ENCODE results near the gene ANKRD33B. TPM values are rescaled to one million over a fixed set of nuclear protein-coding genes. Genes with fewer than 3 reads are reported as not detected.
"Not testable (repeated sequence)": the region's sequence is repeated elsewhere in the genome, so short reads cannot be mapped to it uniquely, and the experiment has no call there.

Gene ANKRD33B
- total RNA-seq, 1 experiment from 2014 or later: 6.9 TPM

- Histone ChIP-seq H2BK5ac (ENCODE audit: insufficient read length, low read length) (no peak overlapping the region), H3K9me3 (ENCODE audit: control insufficient read depth, low read depth, low read length) (no peaks in the 10 kb centered on the region), H3K4me1 (ENCODE audit: insufficient read depth, low read length) (no peaks in the 10 kb centered on the region; the same call in 1 of the 2 replicates), H4K8ac (replicated peaks; ENCODE audit: insufficient read length, low read depth, low read length) (no peak overlapping the region), H2AK5ac (ENCODE audit: insufficient read length, low read length) (no peak overlapping the region), H4K5ac (ENCODE audit: insufficient read length, low read depth, low read length) (no peak overlapping the region), H3T11ph (ENCODE audit: low read length) (no peak overlapping the region), H2BK120ac (ENCODE audit: low read depth, low read length, poor library complexity, severe bottlenecking) (no peak overlapping the region), H2AFZ (ENCODE audit: low read length) (no peak overlapping the region), H3K56ac (ENCODE audit: insufficient read length, low read depth, low read length) (no peak overlapping the region), H3K18ac (ENCODE audit: insufficient read length, low read depth, low read length) (no peak overlapping the region), H3K23ac (ENCODE audit: insufficient read length, low read depth, low read length) (no peak overlapping the region), H2BK12ac (ENCODE audit: insufficient read length, low read depth, low read length) (no peak overlapping the region), H3K23me2 (ENCODE audit: insufficient read length, low read depth, low read length, poor library complexity, severe bottlenecking) (no peaks in the 10 kb centered on the region), H3K79me2 (ENCODE audit: insufficient read depth, low read length) (no peaks in the 10 kb centered on the region), H2BK15ac (ENCODE audit: low read depth, low read length) (no peak overlapping the region), H4K91ac (ENCODE audit: insufficient read length, low read depth, low read length) (no peak overlapping the region), H3K4ac (ENCODE audit: low read depth, low read length) (no peak overlapping the region), H3K4me2 (ENCODE audit: insufficient read depth, insufficient read length, low read length) (no peak overlapping the region), H3K79me1 (ENCODE audit: insufficient read depth, low read depth, low read length, poor library complexity, severe bottlenecking) (no peaks in the 10 kb centered on the region), H3K27ac (ENCODE audit: insufficient read length, low read depth, low read length) (no peak overlapping the region), H3K9ac (ENCODE audit: extremely low read depth, insufficient read length, low read length) (no peak overlapping the region), H3K14ac (ENCODE audit: insufficient read depth, low read length) (peak overlapping the region; percentile 43; the same call in 1 of the 2 replicates), H4K20me1 (ENCODE audit: control insufficient read depth, insufficient read depth, insufficient read length) (no peaks in the 10 kb centered on the region), H2BK20ac (ENCODE audit: low read depth, low read length, poor library complexity, severe bottlenecking) (no peak overlapping the region), H3K27me3 (ENCODE audit: insufficient read depth, low read length) (no peaks in the 10 kb centered on the region)
- Mint-ChIP-seq H3K4me1 (peaks cover 13 to 25% of the 10 kb centered on the region in 2 experiments), H3K27me3 (ENCODE audit: low read depth) (no peaks in the 10 kb centered on the region; the same call in 1 of the 2 replicates), H3K4me3 (no peak overlapping the region), H3K27ac (no peak overlapping the region), H3K36me3 (ENCODE audit: insufficient read depth in 1 of 3, low read depth in 3 of 3) (no peaks in the 10 kb centered on the region), H3K9me3 (no peaks in the 10 kb centered on the region)
- WGBS (ENCODE audit: extremely low coverage, insufficient read length, low lambda C conversion rate): no CpG with 5 or more reads among the region's 13 CpGs
- no peak for TF ChIP-seq CTCF (conservative IDR thresholded peaks at IDR 0.05)
- no peak for DNase-seq
These were observed 99.8 kb downstream of the ANKRD33B start for GRCh38 chr5:10663489-10664179.

- not testable (repeated sequence) for H3K56ac ChIP-seq (ENCODE audit: insufficient read length, low read depth, low read length); H3K23ac ChIP-seq (ENCODE audit: insufficient read length, low read depth, low read length); H2BK20ac ChIP-seq (ENCODE audit: low read depth, low read length, poor library complexity, severe bottlenecking); H2AK5ac ChIP-seq (ENCODE audit: insufficient read length, low read length); H3K9me3 ChIP-seq (ENCODE audit: control insufficient read depth, low read depth, low read length); H3K9ac ChIP-seq (ENCODE audit: extremely low read depth, insufficient read length, low read length); H3T11ph ChIP-seq (ENCODE audit: low read length); H3K4ac ChIP-seq (ENCODE audit: low read depth, low read length); DNase-seq; H3K36me3 Mint-ChIP-seq (ENCODE audit: insufficient read depth in 1 of 3, low read depth in 3 of 3); H2AFZ ChIP-seq (ENCODE audit: low read length); H2BK120ac ChIP-seq (ENCODE audit: low read depth, low read length, poor library complexity, severe bottlenecking); H2BK15ac ChIP-seq (ENCODE audit: low read depth, low read length); H4K91ac ChIP-seq (ENCODE audit: insufficient read length, low read depth, low read length); H3K27me3 ChIP-seq (ENCODE audit: insufficient read depth, low read length); H2BK12ac ChIP-seq (ENCODE audit: insufficient read length, low read depth, low read length); H4K8ac ChIP-seq (replicated peaks; ENCODE audit: insufficient read length, low read depth, low read length); H4K20me1 ChIP-seq (ENCODE audit: control insufficient read depth, insufficient read depth, insufficient read length); H3K27ac ChIP-seq (ENCODE audit: insufficient read length, low read depth, low read length); H3K27ac Mint-ChIP-seq; H3K79me2 ChIP-seq (ENCODE audit: insufficient read depth, low read length); H3K4me3 Mint-ChIP-seq; H3K23me2 ChIP-seq (ENCODE audit: insufficient read length, low read depth, low read length, poor library complexity, severe bottlenecking); H3K4me1 ChIP-seq (ENCODE audit: insufficient read depth, low read length); H3K27me3 Mint-ChIP-seq (ENCODE audit: low read depth); H3K18ac ChIP-seq (ENCODE audit: insufficient read length, low read depth, low read length); H4K5ac ChIP-seq (ENCODE audit: insufficient read length, low read depth, low read length); H3K79me1 ChIP-seq (ENCODE audit: insufficient read depth, low read depth, low read length, poor library complexity, severe bottlenecking); H3K14ac ChIP-seq (ENCODE audit: insufficient read depth, low read length); H2BK5ac ChIP-seq (ENCODE audit: insufficient read length, low read length); H3K9me3 Mint-ChIP-seq; H3K4me2 ChIP-seq (ENCODE audit: insufficient read depth, insufficient read length, low read length)
- no CpG with 5 or more reads among the region's 6 CpGs for WGBS (ENCODE audit: extremely low coverage, insufficient read length, low lambda C conversion rate)
- peaks cover 13 to 25% of the 10 kb centered on the region in 2 experiments for H3K4me1 Mint-ChIP-seq
These were observed 100.4 kb downstream of the ANKRD33B start for GRCh38 chr5:10664180-10664769.
